Smooth muscle cell (in vitro differentiated cells): ENCODE data around the gene ZNF20. TPM values are rescaled to one million over a fixed set of nuclear protein-coding genes. Genes with fewer than 3 reads are reported as not detected.
A peak's percentile ranks its signal among the peaks of the same experiment; 100 is the strongest.

Experiments
- DNase-seq: peaks from one replicate; lab custom pipeline; 2025; ENCODE audit not compliant: unreplicated experiment; lab: John Stamatoyannopoulos, UW
- H2AFZ ChIP-seq: fragments of 200-600 bp; sonication (generic); 2 replicates; pipeline ENCODE4 v1.6.0; 2016; ENCODE audit warnings: antibody characterized with exemption, low read depth, mild to moderate bottlenecking
- H3F3A ChIP-seq: fragments of 200-600 bp; sonication (generic); 2 replicates; pipeline ENCODE4 v1.6.0; 2017; ENCODE audit warnings: antibody characterized with exemption, low read depth
- H3K27ac ChIP-seq: fragments of 200-600 bp; sonication (generic); 2 replicates; pipeline ENCODE4 v1.5.1; 2016; ENCODE audit warnings: low read depth, mild to moderate bottlenecking
- H3K27me3 ChIP-seq: fragments of 200-600 bp; sonication (generic); 2 replicates; pipeline ENCODE4 v1.6.1; 2016; ENCODE audit warnings: low read depth, mild to moderate bottlenecking
- H3K36me3 ChIP-seq: fragments of 200-600 bp; sonication (generic); 2 replicates; pipeline ENCODE4 v1.5.1; 2016; ENCODE audit warnings: low read depth
- H3K4me1 ChIP-seq: fragments of 200-600 bp; sonication (generic); 2 replicates; pipeline ENCODE4 v1.5.1; 2016; ENCODE audit warnings: low read depth
- H3K4me2 ChIP-seq: fragments of 200-600 bp; sonication (generic); 2 replicates; pipeline ENCODE4 v1.6.0; 2016; ENCODE audit warnings: mild to moderate bottlenecking
- H3K4me3 ChIP-seq: fragments of 200-600 bp; sonication (generic); 2 replicates; pipeline ENCODE4 v1.5.1; 2016; ENCODE audit warnings: mild to moderate bottlenecking
- H3K79me2 ChIP-seq: fragments of 200-600 bp; sonication (generic); 2 replicates; pipeline ENCODE4 v1.6.0; 2016; ENCODE audit warnings: low read depth, mild to moderate bottlenecking
- H3K9ac ChIP-seq: fragments of 200-600 bp; sonication (generic); 2 replicates; pipeline ENCODE4 v1.6.0; 2016; ENCODE audit warnings: low read depth
- H3K9me3 ChIP-seq: fragments of 200-600 bp; sonication (generic); replicated peaks from 2 replicates; pipeline ENCODE4 v1.5.1; 2016; ENCODE audit warnings: low read depth
- H4K20me1 ChIP-seq: fragments of 200-600 bp; sonication (generic); 2 replicates; pipeline ENCODE4 v1.6.0; 2016; ENCODE audit warnings: low read depth
- CTCF ChIP-seq: fragments of 200-600 bp; sonication (generic); IDR thresholded peaks from 2 replicates; pipeline ENCODE4 v1.5.1; 2017; ENCODE audit warnings: borderline replicate concordance, mild to moderate bottlenecking, antibody characterized with exemption; ENCODE audit not compliant: insufficient read depth, poor library complexity, severe bottlenecking
- WGBS: methylation state at CpG from one replicate; pipeline ENCODE4 v1.1.7; 2016; ENCODE audit warnings: low lambda C conversion rate; 5-methylcytosine and 5-hydroxymethylcytosine counted together
- polyA plus RNA-seq: library from polyadenylated mRNA; unstranded; fragments of >200 nt; fragmentation: Nextera tagmentation; extraction: Ambion mirVana; gene quantifications from 2 replicates; pipeline ENCODE4 v1.2.1, GENCODE V29; 2016
- total RNA-seq: library from RNA; depleted of rRNA; stranded (reverse); fragments of >200 nt; gene quantifications from 2 replicates; pipeline ENCODE4 v1.2.3, GENCODE V29; 2014

Gene ZNF20
- total RNA-seq, result 1.3 and 4.2 TPM in 2 replicates
- polyA plus RNA-seq, result 0.46 and 1.5 TPM in 2 replicates

GRCh38 chr19:12139885-12140544, at the start of gene ZNF20:
TSS of gene ZNF20 (minus strand) at chr19:12140350. CDS start at chr19:12140182, 168 bp downstream.
- Histone ChIP-seq H3F3A (no peaks in the 10 kb centered on the region), H3K4me2 (peak within 1 kb of the TSS; percentile 80), H3K4me3 (peak within 1 kb of the TSS; percentile 85), H2AFZ (peak within 1 kb of the TSS; percentile 79), H3K4me1 (peaks cover 16% of the 10 kb centered on the region), H4K20me1 (no peaks in the 10 kb centered on the region), H3K9ac (peak within 1 kb of the TSS; percentile 87), H3K9me3 (peaks cover 7% of the 10 kb centered on the region), H3K36me3 (peaks cover 20% of the 10 kb centered on the region), H3K79me2 (peaks cover 25% of the 10 kb centered on the region), H3K27me3 (no peaks in the 10 kb centered on the region), H3K27ac (peak within 1 kb of the TSS; percentile 83)
- TF ChIP-seq CTCF, result no peak
- DNase-seq, result peak; percentile 81
- 2% methylated on average over 47 of the region's 49 CpGs for WGBS

- Histone ChIP-seq H3K4me3 (peak overlapping the region; percentile 10), H3K79me2 (peaks cover 17% of the 10 kb centered on the region), H3K9ac (no peak overlapping the region), H3K36me3 (peaks cover 79% of the 10 kb centered on the region), H3K27me3 (no peaks in the 10 kb centered on the region), H2AFZ (no peak overlapping the region), H3K4me1 (no peaks in the 10 kb centered on the region), H3K4me2 (no peak overlapping the region), H3K9me3 (peaks cover 74% of the 10 kb centered on the region), H4K20me1 (no peaks in the 10 kb centered on the region), H3F3A (no peaks in the 10 kb centered on the region), H3K27ac (no peak overlapping the region)
- DNase-seq, result no peak
- no peak for TF ChIP-seq CTCF
- 97% methylated on average over 6 of the region's 6 CpGs for WGBS
These were observed 47.5 kb upstream of the ZNF20 start for GRCh38 chr19:12187625-12188024.

GRCh38 chr19:12180377-12180776, 40.2 kb upstream of the ZNF20 start:
- WGBS, result 97% methylated on average over 3 of the region's 3 CpGs
- Histone ChIP-seq H4K20me1 (no peaks in the 10 kb centered on the region), H3K27me3 (no peaks in the 10 kb centered on the region), H2AFZ (no peak overlapping the region), H3F3A (no peaks in the 10 kb centered on the region), H3K79me2 (peaks cover 75% of the 10 kb centered on the region), H3K4me2 (no peak overlapping the region), H3K4me1 (no peaks in the 10 kb centered on the region), H3K9me3 (peaks cover 28% of the 10 kb centered on the region), H3K36me3 (peaks cover 19% of the 10 kb centered on the region), H3K9ac (no peak overlapping the region), H3K4me3 (no peak overlapping the region), H3K27ac (no peak overlapping the region)
- no peak for TF ChIP-seq CTCF
- DNase-seq, result no peak

- Histone ChIP-seq H3K4me2 (no peak overlapping the region), H3K9ac (no peak overlapping the region), H3K27me3 (no peaks in the 10 kb centered on the region), H3K27ac (no peak overlapping the region), H3K9me3 (no peaks in the 10 kb centered on the region), H2AFZ (no peak overlapping the region), H3K79me2 (peaks cover 75% of the 10 kb centered on the region), H3F3A (no peaks in the 10 kb centered on the region), H4K20me1 (peaks cover 40% of the 10 kb centered on the region), H3K4me3 (no peak overlapping the region), H3K36me3 (peaks cover 3% of the 10 kb centered on the region), H3K4me1 (peaks cover 6% of the 10 kb centered on the region)
- no peak for DNase-seq
- TF ChIP-seq CTCF, result no peak
- 97% methylated on average over 1 of the region's 1 CpG for WGBS
These were observed 26.5 kb upstream of the ZNF20 start for GRCh38 chr19:12166626-12167025.
